Progenitor cell of endocrine pancreas (in vitro differentiated cells): Measurements from ENCODE around the gene ALLC. TPM values are rescaled to one million over a fixed set of nuclear protein-coding genes. Genes with fewer than 3 reads are reported as not detected.

Source experiments
- DNase-seq: peaks from one replicate; pipeline ENCODE4 v3.0.0; 2021; ENCODE audit warnings: low spot score; ENCODE audit not compliant: unreplicated experiment
- H3K27ac Mint-ChIP-seq: 2 replicates; pipeline ENCODE4 v1.8.0; 2021; ENCODE audit warnings: mild to moderate bottlenecking, moderate library complexity, mixed read lengths
- H3K27me3 Mint-ChIP-seq: 2 replicates; pipeline ENCODE4 v1.8.0; 2021; ENCODE audit warnings: mixed read lengths
- H3K36me3 Mint-ChIP-seq: 2 replicates; pipeline ENCODE4 v1.8.0; 2022; ENCODE audit warnings: mixed read lengths; ENCODE audit not compliant: insufficient read depth
- H3K4me1 Mint-ChIP-seq: 2 replicates; pipeline ENCODE4 v1.8.0; 2021; ENCODE audit warnings: low read depth, mixed read lengths
- H3K4me3 Mint-ChIP-seq: 2 replicates; pipeline ENCODE4 v1.8.0; 2021; ENCODE audit warnings: low read depth, mild to moderate bottlenecking, moderate library complexity, mixed read lengths
- H3K9me3 Mint-ChIP-seq: 2 replicates; pipeline ENCODE4 v1.8.0; 2021; ENCODE audit warnings: low read depth, mixed read lengths
- CTCF ChIP-seq: fragments of 200-600 bp; sonication (generic); IDR thresholded peaks from one replicate; pipeline ENCODE4 v1.5.0; 2021; ENCODE audit warnings: antibody characterized with exemption, mild to moderate bottlenecking; ENCODE audit not compliant: unreplicated experiment
- total RNA-seq: library from RNA; stranded (reverse); gene quantifications from 2 replicates; pipeline ENCODE4 v1.2.1, GENCODE V29; 2021

ALLC gene
- total RNA-seq, 1 donor from 2014 or later = not detected

GRCh38 chr2:3636586-3637310 lies 21.3 kb upstream of the ALLC start:
- Mint-ChIP-seq H3K36me3 (no peaks in the 10 kb centered on the region), H3K9me3 (no peaks in the 10 kb centered on the region)
- TF ChIP-seq CTCF = no peak

GRCh38 chr2:3637311-3637675 lies 20.7 kb upstream of the ALLC start:
- no peak for TF ChIP-seq CTCF
- Mint-ChIP-seq H3K4me1 (no peaks in the 10 kb centered on the region), H3K4me3 (no peak overlapping the region), H3K27ac (no peak overlapping the region), H3K9me3 (no peaks in the 10 kb centered on the region), H3K27me3 (peaks cover 24% of the 10 kb centered on the region), H3K36me3 (no peaks in the 10 kb centered on the region)
- no peak for DNase-seq

More at GRCh38 chr2:3636586-3637310, 21.3 kb upstream of the ALLC start:
- Mint-ChIP-seq H3K4me3 (no peak overlapping the region), H3K27me3 (peaks cover 24% of the 10 kb centered on the region), H3K4me1 (no peaks in the 10 kb centered on the region), H3K27ac (no peak overlapping the region)
- DNase-seq = no peak

GRCh38 chr2:3637692-3638455 lies 20.1 kb upstream of the ALLC start:
- H3K4me1 Mint-ChIP-seq = no peaks in the 10 kb centered on the region

GRCh38 chr2:3638456-3638810 lies 19.6 kb upstream of the ALLC start:
- no peaks in the 10 kb centered on the region for H3K9me3 Mint-ChIP-seq
- no peak overlapping the region for H3K27ac Mint-ChIP-seq

More at GRCh38 chr2:3637692-3638455, 20.1 kb upstream of the ALLC start:
- Mint-ChIP-seq H3K27ac (no peak overlapping the region), H3K9me3 (no peaks in the 10 kb centered on the region), H3K4me3 (no peak overlapping the region), H3K36me3 (no peaks in the 10 kb centered on the region), H3K27me3 (peaks cover 24% of the 10 kb centered on the region)
- no peak for TF ChIP-seq CTCF
- no peak for DNase-seq

More at GRCh38 chr2:3638456-3638810, 19.6 kb upstream of the ALLC start:
- H3K4me3 Mint-ChIP-seq = no peak overlapping the region
- H3K4me1 Mint-ChIP-seq = no peaks in the 10 kb centered on the region
- TF ChIP-seq CTCF = no peak
- H3K27me3 Mint-ChIP-seq = peaks cover 19% of the 10 kb centered on the region
- no peaks in the 10 kb centered on the region for H3K36me3 Mint-ChIP-seq
- DNase-seq = no peak
